ENCODE results near the gene TBC1D5. TPM values are rescaled to one million over a fixed set of nuclear protein-coding genes. Genes with fewer than 3 reads are reported as not detected.

TBC1D5 gene
- total and polyA plus RNA-seq, 7 donors: 7.2 to 82.3 (median 43.7) TPM

DNA sequence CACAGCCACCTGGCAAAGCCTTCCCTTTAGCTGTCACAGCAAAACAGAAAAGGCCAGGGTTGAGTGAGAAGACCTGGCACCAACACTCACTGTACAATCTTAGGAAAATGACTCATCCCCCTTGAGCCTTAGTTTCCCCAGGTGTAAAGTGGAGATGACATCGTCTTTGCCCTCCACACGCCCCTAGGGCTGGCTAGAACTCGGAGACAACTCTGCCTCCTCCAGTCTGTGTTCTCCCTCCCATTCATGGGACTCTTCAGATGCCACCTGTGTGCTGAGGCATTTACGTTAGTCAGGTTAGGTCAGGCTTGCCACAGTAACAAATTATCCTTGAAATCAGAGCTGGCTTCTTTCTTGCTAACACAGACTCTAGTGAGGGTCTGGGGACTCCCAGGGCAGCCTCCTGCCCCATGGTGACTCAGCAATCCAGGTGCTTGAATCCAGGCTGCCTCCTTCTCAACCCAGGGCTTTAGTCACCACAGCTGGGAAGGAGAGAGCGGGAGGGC lies 605.1 kb downstream of the TBC1D5 start:
- H3K36me3 ChIP-seq: no peaks in the 10 kb centered on the region
- H3K27me3 ChIP-seq: no peaks in the 10 kb centered on the region
- no peaks in the 10 kb centered on the region for H3K4me1 ChIP-seq
- TF ChIP-seq POLR2AphosphoS5 (IDR thresholded peaks at IDR 0.05) (no peak), CTCF (IDR thresholded peaks at IDR 0.05) (no peak), POLR2A (IDR thresholded peaks at IDR 0.05) (no peak), EP300 (IDR thresholded peaks at IDR 0.05) (no peak)
- WGBS, 2 donors: 84 to 96% methylated on average over 5 of the region's 5 CpGs
- intact Hi-C loops (cut with DNase I): no loop called here
- H3K27ac ChIP-seq: no peak overlapping the region
- H3K4me3 ChIP-seq: no peak overlapping the region
- DNase-seq: no peak
- H3K9me3 ChIP-seq: no peaks in the 10 kb centered on the region

GRCh38 chr3:17136136-17136721 lies 606.2 kb downstream of the TBC1D5 start:
- H3K4me1 ChIP-seq: no peaks in the 10 kb centered on the region
- H3K36me3 ChIP-seq: no peaks in the 10 kb centered on the region
- no peaks in the 10 kb centered on the region for H3K9me3 ChIP-seq
- no peaks in the 10 kb centered on the region for H3K27me3 ChIP-seq
- 87 to 88% methylated on average over 11 of the region's 11 CpGs for WGBS, 2 donors
- DNase-seq: no peak
- no peak overlapping the region for H3K4me3 ChIP-seq
- no peak overlapping the region for H3K27ac ChIP-seq
- TF ChIP-seq POLR2A (IDR thresholded peaks at IDR 0.05) (no peak), CTCF (IDR thresholded peaks at IDR 0.05) (no peak), POLR2AphosphoS5 (IDR thresholded peaks at IDR 0.05) (no peak), EP300 (IDR thresholded peaks at IDR 0.05) (no peak)
- intact Hi-C loops (cut with DNase I): no loop called here

GRCh38 chr3:17135696-17136095 lies 606.7 kb downstream of the TBC1D5 start:
- H3K36me3 ChIP-seq: no peaks in the 10 kb centered on the region
- intact Hi-C loops (cut with DNase I): no loop called here
- no peaks in the 10 kb centered on the region for H3K27me3 ChIP-seq
- H3K4me1 ChIP-seq: no peaks in the 10 kb centered on the region
- H3K4me3 ChIP-seq: no peak overlapping the region
- H3K27ac ChIP-seq: no peak overlapping the region
- H3K9me3 ChIP-seq: no peaks in the 10 kb centered on the region
- DNase-seq: no peak
- no peak for TF ChIP-seq POLR2A (IDR thresholded peaks at IDR 0.05)
- TF ChIP-seq EP300 (IDR thresholded peaks at IDR 0.05): no peak
- no peak for TF ChIP-seq POLR2AphosphoS5 (IDR thresholded peaks at IDR 0.05)
- no peak for TF ChIP-seq CTCF (IDR thresholded peaks at IDR 0.05)

- H3K4me3 ChIP-seq: no peak overlapping the region
- WGBS, 2 donors: 90 to 92% methylated on average over 19 of the region's 19 CpGs
- intact Hi-C loops (cut with DNase I): no loop called here
Observed at GRCh38 chr3:17133632-17134545, 608.5 kb downstream of the TBC1D5 start.

More at GRCh38 chr3:17133632-17134545, 608.5 kb downstream of the TBC1D5 start:
- H3K36me3 ChIP-seq: no peaks in the 10 kb centered on the region
- H3K27ac ChIP-seq: no peak overlapping the region
- no peaks in the 10 kb centered on the region for H3K4me1 ChIP-seq
- no peaks in the 10 kb centered on the region for H3K9me3 ChIP-seq
- TF ChIP-seq CTCF (IDR thresholded peaks at IDR 0.05) (no peak), POLR2AphosphoS5 (IDR thresholded peaks at IDR 0.05) (no peak), EP300 (IDR thresholded peaks at IDR 0.05) (no peak), POLR2A (IDR thresholded peaks at IDR 0.05) (no peak)
- H3K27me3 ChIP-seq: no peaks in the 10 kb centered on the region
- DNase-seq: no peak

Data from sigmoid colon (tissue), 7 donors.